Right ventricle myocardium inferior (tissue), 1 donor: ENCODE measurements around the gene CDC14B. TPM values are rescaled to one million over a fixed set of nuclear protein-coding genes. Genes with fewer than 3 reads are reported as not detected.
"Not testable (repeated sequence)": the region's sequence is repeated elsewhere in the genome, so short reads cannot be mapped to it uniquely, and the experiment has no call there.

Source experiments
- ATAC-seq: fragments of 200-7000 bp; cut with Tn5 transposase; one replicate; pipeline ENCODE4 v1.9.1; 2020; ENCODE audit warnings: mild to moderate bottlenecking, moderate library complexity
- DNase-seq: peaks from one replicate; pipeline ENCODE4 v3.0.0; 2021; ENCODE audit errors: missing footprints
- intact Hi-C: fragments of 100-400 bp; cut with DNase I; formaldehyde crosslinking; loops from one replicate; pipeline ENCODE4 v1.11.0; 2022
- long read RNA-seq: library from polyadenylated mRNA; unstranded; transcript quantifications from one replicate; pipeline ENCODE4 v2.0.0, GENCODE V29; 2021
- total RNA-seq: library from RNA; stranded (reverse); fragmentation: NEBNext Ultra II Directional; extraction: Animal tissue kit (Norgen Biotek cat#: 25700); gene quantifications from one replicate; pipeline ENCODE4 v1.2.1, GENCODE V29; 2021
- donor health status: DM: no; HTN: yes; CAD: no; lungs with severe emphysema.

CDC14B gene
- total RNA-seq, result 14.5 TPM
- long read RNA-seq, full-length matches to known transcripts, result 7 of 11 reads
- long read RNA-seq, partial matches to known transcripts, result 0 of 11 reads
- long read RNA-seq, other reads (novel, unspliced or antisense), result 4 of 11 reads

GRCh38 chr9:96619491-96620180, at the start of gene CDC14B:
Gene CDC14B (minus strand): TSS chr9:96619843. CDS start chr9:96619378, 465 bp downstream.
- ATAC-seq (peak; percentile 82), DNase-seq (peak; percentile 95)
- intact Hi-C loops, result loop anchor here (2.0 to 5.0 kb wide), 4 partner anchors 35 to 169 kb away; partner anchors contain the start of genes HABP4 and PRXL2C

DNA sequence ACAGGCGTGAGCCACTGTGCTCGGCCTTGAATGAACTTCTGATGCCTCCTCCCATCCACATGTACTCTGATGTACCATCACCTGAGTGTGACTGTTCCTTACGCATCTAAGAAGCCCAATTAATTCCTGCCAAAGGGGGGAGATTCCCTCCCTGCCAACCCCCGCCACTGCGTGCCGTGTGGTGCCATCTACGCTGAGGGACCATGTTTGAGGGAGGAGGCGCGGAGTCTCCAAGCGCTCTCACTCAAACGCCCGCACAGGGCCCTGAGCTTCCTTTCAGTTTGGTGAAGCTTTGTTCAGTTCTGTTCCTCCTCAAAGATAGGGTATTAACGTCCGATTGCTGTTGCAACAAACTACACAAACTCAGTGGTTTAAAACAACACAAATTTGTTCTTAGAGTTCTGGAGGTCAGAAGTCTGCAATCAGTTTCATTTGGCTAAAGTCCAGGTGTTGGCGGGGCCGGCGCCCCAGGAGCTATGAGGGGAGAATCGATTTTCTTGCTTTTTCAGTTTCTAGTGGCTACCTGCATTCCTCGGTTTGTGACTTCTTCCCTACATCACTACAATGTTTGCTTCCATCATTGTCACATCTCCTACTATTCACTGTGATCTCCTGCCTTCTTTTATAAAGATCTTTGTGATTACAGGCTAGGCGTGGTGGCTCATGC, 49.4 kb upstream of the CDC14B start:
- intact Hi-C loops, result no loop called here
- ATAC-seq, result no peak
- no peak for DNase-seq

DNA sequence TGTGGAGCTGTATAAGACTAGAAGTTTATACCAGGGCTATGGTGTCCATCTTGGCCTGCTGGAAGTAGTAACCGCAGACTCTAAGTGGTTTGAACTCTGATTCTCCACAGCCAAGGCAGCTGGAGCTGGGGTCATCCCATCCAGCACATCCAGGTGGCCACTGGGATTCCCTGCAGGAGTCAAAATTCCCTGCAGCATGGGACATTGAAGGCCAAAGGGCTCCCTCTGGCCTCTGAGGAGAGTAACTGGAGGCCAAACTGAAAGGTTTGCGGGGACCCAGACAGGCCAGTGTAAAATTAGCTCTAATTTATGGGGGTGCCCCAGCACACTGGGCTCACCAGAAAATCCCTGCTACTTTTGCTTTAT, 47.7 kb upstream of the CDC14B start:
- ATAC-seq, result no peak
- intact Hi-C loops, result loop anchor here (2.0 kb wide), 1 partner anchor 339 kb away; no protein-coding TSS in a partner anchor
- no peak for DNase-seq

DNA sequence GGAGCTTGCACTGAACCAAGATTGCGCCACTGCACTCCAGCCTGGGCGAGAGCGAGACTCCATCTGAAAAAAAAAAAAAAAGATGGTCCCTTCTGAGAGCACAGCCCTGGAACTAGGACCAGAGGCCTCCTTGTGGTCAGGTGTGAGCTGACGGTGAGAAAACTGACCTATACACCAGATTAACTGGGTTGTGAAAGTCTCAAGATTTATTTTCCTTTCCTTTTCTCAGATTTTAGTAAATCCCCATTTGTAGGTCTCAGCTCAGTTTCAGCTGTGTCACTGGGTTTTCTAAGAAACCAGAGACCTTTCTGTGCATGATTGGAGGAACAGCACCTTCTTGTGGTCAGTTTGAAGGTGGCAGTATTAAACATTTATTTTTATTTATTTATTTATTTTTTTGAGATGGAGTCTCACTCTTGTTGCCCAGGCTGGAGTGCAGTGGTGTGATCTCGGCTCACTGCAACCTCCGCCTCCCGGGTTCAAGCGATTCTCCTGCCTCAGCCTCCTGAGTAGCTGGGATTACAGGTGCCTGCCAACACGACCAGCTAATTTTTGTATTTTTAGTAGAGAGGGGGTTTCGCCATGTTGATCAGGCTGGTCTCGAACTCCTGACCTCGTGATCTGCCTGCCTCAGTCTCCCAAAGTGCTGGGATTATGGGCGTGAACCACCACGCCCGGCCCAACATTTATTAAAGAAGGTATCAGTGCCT, 47.2 kb upstream of the CDC14B start:
- not testable (repeated sequence) for DNase-seq
- intact Hi-C loops, result loop anchor here (2.0 kb wide), 1 partner anchor 338 kb away; no protein-coding TSS in a partner anchor
- peak; percentile 72 for ATAC-seq

GRCh38 chr9:96665789-96666188, 46.1 kb upstream of the CDC14B start:
- ATAC-seq (no peak), DNase-seq (no peak)
- intact Hi-C loops, result loop anchor here (2.0 kb wide), 1 partner anchor 337 kb away; no protein-coding TSS in a partner anchor

DNA sequence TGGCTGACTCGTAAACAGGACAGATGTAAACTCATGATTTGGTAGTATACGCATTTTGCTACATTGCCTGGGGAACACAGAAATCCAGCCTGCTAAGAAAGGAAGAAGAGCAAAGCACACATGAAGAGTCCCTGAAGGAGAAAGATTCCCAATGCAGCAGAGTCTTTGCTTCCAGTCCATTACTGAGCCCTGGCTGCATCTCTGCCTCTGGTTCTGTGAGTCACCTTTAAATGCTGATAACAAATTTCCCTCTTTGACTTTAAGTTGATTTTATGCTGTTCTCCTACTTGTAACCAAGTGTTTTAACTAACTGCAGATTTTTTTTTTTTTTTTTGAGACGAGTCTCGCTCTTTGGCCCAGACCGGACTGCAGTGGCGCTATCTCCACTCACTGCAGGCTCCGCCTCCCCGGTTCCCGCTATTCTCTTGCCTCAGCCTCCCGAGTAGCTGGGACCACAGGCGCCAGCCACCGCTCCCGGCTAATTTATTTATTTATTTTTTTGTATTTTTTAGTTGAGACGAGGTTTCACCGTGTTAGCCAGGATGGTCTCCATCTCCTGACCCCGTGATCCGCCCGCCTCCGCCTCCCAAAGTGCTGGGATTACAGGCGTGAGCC, 44.0 kb upstream of the CDC14B start:
- DNase-seq (no peak), ATAC-seq (no peak)
- intact Hi-C loops, result no loop called here

DNA sequence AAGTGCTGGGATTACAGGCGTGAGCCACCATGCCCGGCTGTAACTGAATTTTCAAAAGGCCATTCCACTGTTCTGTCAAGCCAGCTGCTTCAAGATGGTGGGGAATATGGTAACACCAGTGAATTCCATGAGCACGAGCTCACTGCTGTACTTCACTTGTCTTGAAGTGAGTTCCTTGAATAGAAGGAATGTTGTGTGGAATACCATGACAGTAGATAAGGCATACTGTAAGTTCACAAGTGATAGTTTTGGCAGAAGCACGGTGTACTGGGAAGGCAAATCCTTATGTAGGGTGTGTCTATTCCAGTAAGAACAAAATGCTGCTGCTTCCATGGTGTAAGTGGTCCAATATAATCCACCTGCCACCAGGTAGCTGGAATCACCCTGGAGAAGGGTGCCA, 42.1 kb upstream of the CDC14B start:
- DNase-seq (no peak), ATAC-seq (no peak)
- intact Hi-C loops, result no loop called here

- intact Hi-C loops, result no loop called here
- ATAC-seq (no peak), DNase-seq (no peak)
These were observed 41.1 kb upstream of the CDC14B start for GRCh38 chr9:96660692-96661248.

DNA sequence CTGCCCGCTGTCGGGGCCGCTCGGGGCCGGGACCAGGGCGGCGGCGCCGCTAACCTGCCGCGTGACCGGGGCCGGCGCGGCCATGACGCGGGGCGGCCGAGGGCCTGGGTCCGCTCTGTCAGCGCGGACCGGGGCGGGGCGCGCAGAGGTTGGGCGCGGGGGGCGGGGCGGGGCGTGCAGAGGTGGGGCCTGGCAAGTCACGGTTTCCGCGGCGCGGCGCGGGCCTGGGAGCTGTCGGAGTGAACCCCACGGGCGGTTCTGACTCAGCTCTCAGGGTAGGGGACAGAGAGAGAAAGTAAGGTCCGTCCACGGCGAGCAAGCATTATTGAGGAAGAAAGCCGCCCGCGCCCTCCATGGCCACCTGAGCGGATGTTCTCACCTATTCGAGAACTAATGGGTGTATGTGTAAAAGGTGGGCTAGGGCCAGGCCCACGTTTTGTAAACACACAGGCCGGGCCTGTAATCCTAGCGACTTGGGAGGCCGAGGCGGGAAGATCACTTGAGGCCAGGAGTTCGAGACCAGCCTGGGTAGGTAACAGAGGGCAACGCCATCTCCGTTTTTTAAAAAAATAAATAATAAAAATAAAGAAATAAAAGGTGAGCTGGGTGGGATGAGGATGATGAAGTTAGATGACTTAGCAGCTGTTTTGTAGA, 35.7 kb upstream of the CDC14B start, which contains the start of gene PRXL2C:
TSS of gene PRXL2C (minus strand) at position 120 of the 654 bp plus-strand sequence. CDS start at position 84, 36 bp downstream.
- intact Hi-C loops, result loop anchor here (2.0 to 10.0 kb wide), 4 partner anchors 31 to 1691 kb away; partner anchors contain the start of genes CDC14B and HABP4
- DNase-seq (peak; percentile 94), ATAC-seq (peak; percentile 83)

- intact Hi-C loops, result loop anchor here (1.0 to 10.0 kb wide), 5 partner anchors 32 to 1690 kb away; partner anchors contain the start of genes CDC14B, HABP4 and ZNF367
- DNase-seq (peak; percentile 93), ATAC-seq (peak; percentile 90)
These were observed 35.0 kb upstream of the CDC14B start for GRCh38 chr9:96654450-96655197.

DNA sequence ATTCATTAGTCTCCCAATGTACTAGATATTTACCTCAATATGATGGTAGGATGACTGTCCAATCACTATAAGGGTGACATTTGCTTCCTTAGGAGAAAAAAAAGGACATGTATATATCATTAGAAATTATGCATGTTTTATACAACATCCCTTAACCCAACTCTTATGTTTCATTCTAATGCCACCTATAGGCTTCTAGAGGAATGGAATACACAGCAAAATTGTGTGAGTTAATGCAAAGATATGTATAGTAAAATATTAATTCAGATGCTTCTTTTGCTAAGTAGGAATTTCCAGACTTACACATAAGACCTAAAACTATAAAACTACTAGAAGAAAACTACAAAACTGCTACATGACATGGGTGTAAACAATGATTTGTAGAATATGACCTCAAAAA, 32.0 kb upstream of the CDC14B start:
- intact Hi-C loops, result loop anchor here (10.0 kb wide), 1 partner anchor 1687 kb away; no protein-coding TSS in a partner anchor
- DNase-seq, result no peak
- no peak for ATAC-seq

DNA sequence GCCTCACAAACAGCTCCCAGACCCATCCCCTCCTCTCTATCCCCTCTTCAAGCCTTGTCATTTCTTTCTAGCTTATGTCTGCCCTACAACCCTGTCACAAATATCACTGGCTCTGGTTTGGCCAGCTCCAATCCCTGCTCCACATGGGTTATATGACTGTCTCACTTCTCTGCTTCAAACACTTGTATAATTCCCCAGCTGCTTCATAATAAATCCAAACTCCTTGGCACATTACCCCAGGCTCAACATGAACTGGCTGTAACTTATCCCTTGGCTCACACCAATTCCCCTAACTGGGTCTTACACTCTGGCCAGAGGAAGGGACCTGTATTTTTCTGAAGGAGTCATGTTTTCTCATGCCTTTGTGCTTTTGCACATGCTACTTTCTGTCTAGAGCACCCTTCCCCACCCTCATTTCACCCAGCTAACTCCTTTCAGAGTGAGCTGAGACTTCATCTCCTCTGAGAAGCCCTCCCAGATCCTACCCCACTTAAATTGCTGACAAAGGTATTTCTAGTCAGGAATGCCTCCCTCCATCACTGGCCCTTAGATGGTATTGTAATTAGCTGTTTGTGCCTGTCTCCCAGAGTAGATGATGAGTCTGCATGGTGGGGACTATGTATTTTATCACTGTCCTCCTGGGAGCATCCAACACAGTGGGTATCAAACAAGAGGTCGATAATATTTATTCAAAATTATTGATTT, 30.1 kb upstream of the CDC14B start:
- DNase-seq (no peak), ATAC-seq (no peak)
- intact Hi-C loops, result loop anchor here (10.0 kb wide), 1 partner anchor 1685 kb away; no protein-coding TSS in a partner anchor

GRCh38 chr9:96646081-96646991, 26.7 kb upstream of the CDC14B start:
- intact Hi-C loops, result no loop called here
- ATAC-seq, result peak; percentile 28
- no peak for DNase-seq

- intact Hi-C loops, result no loop called here
- ATAC-seq, result no peak
- no peak for DNase-seq
These were observed 24.5 kb upstream of the CDC14B start for GRCh38 chr9:96644137-96644536.

DNA sequence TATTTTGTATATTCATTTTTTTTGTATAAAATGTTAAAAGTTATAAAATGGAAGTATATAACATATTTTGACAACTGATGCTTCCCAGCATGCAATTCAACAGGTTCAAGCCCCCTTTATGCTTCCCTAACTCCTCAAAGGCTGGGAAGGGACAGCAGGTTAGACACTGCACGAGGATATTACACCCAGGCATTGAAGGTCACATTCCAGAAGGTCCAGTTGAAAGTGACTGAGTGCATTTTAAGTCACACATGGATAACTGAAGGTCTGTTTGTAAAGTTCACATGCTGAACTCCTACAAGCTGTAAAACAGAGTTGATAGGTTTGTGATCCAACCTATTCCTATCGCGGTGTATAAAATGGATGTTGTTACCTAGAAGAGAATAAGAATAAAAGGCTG, 21.9 kb upstream of the CDC14B start:
- intact Hi-C loops, result no loop called here
- ATAC-seq (peak; percentile 70), DNase-seq (no peak)
